Stimulated activated CD8-positive, alpha-beta memory T cell treated with anti-CD3 and anti-CD28 coated beads, Interleukin-2, amount 100 ng/mL, for 48 hours (primary cell): ENCODE measurements around the gene OSBP2.

Experiments used
- DNase-seq, 2 donors: peaks; one replicate each; pipeline ENCODE4 v3.0.0-alpha.2; 2020; ENCODE audit warnings: low read depth in 2 of 2

The OSBP2 gene

GRCh38 chr22:30902496-30903357, 208.1 kb downstream of the OSBP2 start:
- DNase-seq = no peak

- DNase-seq = no peak
These were observed 209.3 kb downstream of the OSBP2 start for GRCh38 chr22:30903876-30904460.

GRCh38 chr22:30905696-30906341, 211.1 kb downstream of the OSBP2 start:
- DNase-seq = no peak

GRCh38 chr22:30906411-30906810, 211.7 kb downstream of the OSBP2 start:
- no peak for DNase-seq

- DNase-seq = no peak
These were observed 212.3 kb downstream of the OSBP2 start for GRCh38 chr22:30906946-30907345.

GRCh38 chr22:30908051-30908461, 213.4 kb downstream of the OSBP2 start:
- DNase-seq = no peak

GRCh38 chr22:30909306-30909705, 214.6 kb downstream of the OSBP2 start:
- DNase-seq = no peak

GRCh38 chr22:30910358-30910757, 215.7 kb downstream of the OSBP2 start:
- no peak for DNase-seq

GRCh38 chr22:30918761-30919160, 224.1 kb downstream of the OSBP2 start:
- DNase-seq = no peak

GRCh38 chr22:30919973-30920372, 225.3 kb downstream of the OSBP2 start:
- DNase-seq = no peak

GRCh38 chr22:30920407-30920806, 225.7 kb downstream of the OSBP2 start:
- DNase-seq = peak; percentile 76 to 81

GRCh38 chr22:30921108-30921507, 226.4 kb downstream of the OSBP2 start:
- no peak for DNase-seq

GRCh38 chr22:30922151-30922611, 227.5 kb downstream of the OSBP2 start:
- peak; percentile 58 to 77 for DNase-seq

- no peak for DNase-seq
These were observed 228.7 kb downstream of the OSBP2 start for GRCh38 chr22:30923168-30923900.

- DNase-seq = no peak
These were observed 231.0 kb downstream of the OSBP2 start for GRCh38 chr22:30925667-30926066.

GRCh38 chr22:30926706-30927105, 232.0 kb downstream of the OSBP2 start:
- DNase-seq = no peak

GRCh38 chr22:30927806-30928205, 233.1 kb downstream of the OSBP2 start:
- no peak for DNase-seq

- DNase-seq = no peak
These were observed 233.7 kb downstream of the OSBP2 start for GRCh38 chr22:30928401-30928800.

GRCh38 chr22:30930228-30930627, 235.6 kb downstream of the OSBP2 start:
- no peak for DNase-seq

GRCh38 chr22:30931541-30932300, 237.0 kb downstream of the OSBP2 start:
- DNase-seq = no peak

GRCh38 chr22:30932661-30933060, 238.0 kb downstream of the OSBP2 start:
- no peak for DNase-seq
